ENCODE data around the gene CNIH1.

CNIH1 gene

GRCh38 chr14:54474232-54474793 lies 33.1 kb upstream of the CNIH1 start:
- Histone ChIP-seq H3K9me2 (replicated peaks; ENCODE audit: insufficient read depth, low read length) (no peaks in the 10 kb centered on the region), H3K4me2 (ENCODE audit: low read depth, low read length, poor library complexity, severe bottlenecking) (no peak overlapping the region), H3K4me3 (ENCODE audit: insufficient read depth, low read length, poor library complexity, severe bottlenecking) (no peak overlapping the region), H3F3A (ENCODE audit: insufficient read depth) (no peaks in the 10 kb centered on the region), H3K9me3 (ENCODE audit: insufficient read depth, low read length) (no peaks in the 10 kb centered on the region), H4K20me1 (ENCODE audit: low read depth, low read length) (no peaks in the 10 kb centered on the region), H3K9ac (ENCODE audit: low read length) (no peak overlapping the region), H3K27me3 (ENCODE audit: low read length) (no peaks in the 10 kb centered on the region), H3K36me3 (ENCODE audit: low read length) (peaks cover 34% of the 10 kb centered on the region), H3K79me2 (ENCODE audit: insufficient read depth, low read length) (no peaks in the 10 kb centered on the region), H2AFZ (ENCODE audit: low read depth, low read length, severe bottlenecking) (no peak overlapping the region), H3K27ac (ENCODE audit: low read depth, low read length) (no peak overlapping the region)
- no peak for TF ChIP-seq EZH2phosphoT487 (conservative IDR thresholded peaks at IDR 0.05; ENCODE audit: low read length)
- TF ChIP-seq, protein P1, sequence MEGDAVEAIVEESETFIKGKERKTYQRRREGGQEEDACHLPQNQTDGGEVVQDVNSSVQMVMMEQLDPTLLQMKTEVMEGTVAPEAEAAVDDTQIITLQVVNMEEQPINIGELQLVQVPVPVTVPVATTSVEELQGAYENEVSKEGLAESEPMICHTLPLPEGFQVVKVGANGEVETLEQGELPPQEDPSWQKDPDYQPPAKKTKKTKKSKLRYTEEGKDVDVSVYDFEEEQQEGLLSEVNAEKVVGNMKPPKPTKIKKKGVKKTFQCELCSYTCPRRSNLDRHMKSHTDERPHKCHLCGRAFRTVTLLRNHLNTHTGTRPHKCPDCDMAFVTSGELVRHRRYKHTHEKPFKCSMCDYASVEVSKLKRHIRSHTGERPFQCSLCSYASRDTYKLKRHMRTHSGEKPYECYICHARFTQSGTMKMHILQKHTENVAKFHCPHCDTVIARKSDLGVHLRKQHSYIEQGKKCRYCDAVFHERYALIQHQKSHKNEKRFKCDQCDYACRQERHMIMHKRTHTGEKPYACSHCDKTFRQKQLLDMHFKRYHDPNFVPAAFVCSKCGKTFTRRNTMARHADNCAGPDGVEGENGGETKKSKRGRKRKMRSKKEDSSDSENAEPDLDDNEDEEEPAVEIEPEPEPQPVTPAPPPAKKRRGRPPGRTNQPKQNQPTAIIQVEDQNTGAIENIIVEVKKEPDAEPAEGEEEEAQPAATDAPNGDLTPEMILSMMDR (IDR thresholded peaks at IDR 0.05; ENCODE audit: insufficient read depth, low read length, poor library complexity, severe bottlenecking): no peak

DNA sequence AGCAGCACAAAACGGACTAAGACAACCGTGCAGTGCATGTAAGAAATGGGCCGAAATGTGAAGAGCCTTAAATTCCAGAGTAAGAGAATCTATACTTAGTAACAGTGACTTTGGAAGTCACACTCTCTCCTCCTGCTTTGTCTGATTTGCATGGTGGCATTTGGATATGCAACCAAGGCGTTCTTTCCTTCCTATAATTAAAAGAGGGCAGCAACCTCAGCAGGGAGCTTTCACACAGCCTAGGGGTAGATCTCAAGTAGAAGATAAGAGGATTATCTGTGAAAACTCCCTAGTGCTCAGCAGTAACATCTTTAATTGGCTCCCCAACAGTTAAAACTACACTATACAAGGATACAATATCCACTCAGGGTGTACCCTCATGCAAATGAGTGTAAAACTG lies 31.1 kb upstream of the CNIH1 start:
- no peak overlapping the region for H3K9ac ChIP-seq (ENCODE audit: low read length)
- H3F3A ChIP-seq (ENCODE audit: insufficient read depth): no peaks in the 10 kb centered on the region
- no peak overlapping the region for H3K4me2 ChIP-seq (ENCODE audit: low read depth, low read length, poor library complexity, severe bottlenecking)
- no peaks in the 10 kb centered on the region for H3K27me3 ChIP-seq (ENCODE audit: low read length)
- no peaks in the 10 kb centered on the region for H3K9me3 ChIP-seq (ENCODE audit: insufficient read depth, low read length)
- H3K4me3 ChIP-seq (ENCODE audit: insufficient read depth, low read length, poor library complexity, severe bottlenecking): no peak overlapping the region
- no peaks in the 10 kb centered on the region for H3K9me2 ChIP-seq (replicated peaks; ENCODE audit: insufficient read depth, low read length)
- H4K20me1 ChIP-seq (ENCODE audit: low read depth, low read length): no peaks in the 10 kb centered on the region
- H3K79me2 ChIP-seq (ENCODE audit: insufficient read depth, low read length): no peaks in the 10 kb centered on the region
- H3K36me3 ChIP-seq (ENCODE audit: low read length): peaks cover 24% of the 10 kb centered on the region
- no peak for TF ChIP-seq EZH2phosphoT487 (conservative IDR thresholded peaks at IDR 0.05; ENCODE audit: low read length)
- TF ChIP-seq, protein P1 (IDR thresholded peaks at IDR 0.05; ENCODE audit: insufficient read depth, low read length, poor library complexity, severe bottlenecking): no peak
- H2AFZ ChIP-seq (ENCODE audit: low read depth, low read length, severe bottlenecking): no peak overlapping the region
- no peak overlapping the region for H3K27ac ChIP-seq (ENCODE audit: low read depth, low read length)

- Histone ChIP-seq H3K9ac (ENCODE audit: low read length) (no peak overlapping the region), H3K79me2 (ENCODE audit: insufficient read depth, low read length) (no peaks in the 10 kb centered on the region), H3K36me3 (ENCODE audit: low read length) (peaks cover 18% of the 10 kb centered on the region; the same call in 1 of the 2 replicates), H3K27ac (ENCODE audit: low read depth, low read length) (no peak overlapping the region), H4K20me1 (ENCODE audit: low read depth, low read length) (no peaks in the 10 kb centered on the region), H3K9me2 (replicated peaks; ENCODE audit: insufficient read depth, low read length) (no peaks in the 10 kb centered on the region), H3K4me2 (ENCODE audit: low read depth, low read length, poor library complexity, severe bottlenecking) (no peak overlapping the region), H3K27me3 (ENCODE audit: low read length) (no peaks in the 10 kb centered on the region), H2AFZ (ENCODE audit: low read depth, low read length, severe bottlenecking) (no peak overlapping the region), H3K9me3 (ENCODE audit: insufficient read depth, low read length) (no peaks in the 10 kb centered on the region), H3F3A (ENCODE audit: insufficient read depth) (no peaks in the 10 kb centered on the region), H3K4me3 (ENCODE audit: insufficient read depth, low read length, poor library complexity, severe bottlenecking) (no peak overlapping the region)
- TF ChIP-seq, protein P1 (IDR thresholded peaks at IDR 0.05; ENCODE audit: insufficient read depth, low read length, poor library complexity, severe bottlenecking): no peak
- TF ChIP-seq EZH2phosphoT487 (conservative IDR thresholded peaks at IDR 0.05; ENCODE audit: low read length): no peak
These were observed 30.5 kb upstream of the CNIH1 start for GRCh38 chr14:54471641-54472040.

Measured in SU-DHL-6 (cell line).